HG02973 (cell line): ENCODE data around the gene MIB2.

ENCODE experiments used
- ATAC-seq: cut with Tn5 transposase; IDR thresholded peaks from one replicate; pipeline ENCODE4 v1.9.1; 2021; ENCODE audit warnings: moderate library complexity; ENCODE audit not compliant: unreplicated experiment

Gene MIB2

GRCh38 chr1:1598051-1598719 is 17.1 kb upstream of the MIB2 start:
- no peak for ATAC-seq

- no peak for ATAC-seq
These were observed 16.6 kb upstream of the MIB2 start for GRCh38 chr1:1598720-1599029.

GRCh38 chr1:1599030-1599934 is 16.0 kb upstream of the MIB2 start:
- ATAC-seq = no peak

- no peak for ATAC-seq
These were observed 15.1 kb upstream of the MIB2 start, which contains the start of gene FNDC10 for GRCh38 chr1:1599935-1600860. Gene FNDC10, minus strand, starts transcription at chr1:1600135. Its CDS starts 120 bp downstream, at chr1:1600015.

GRCh38 chr1:1600861-1601563 is 14.3 kb upstream of the MIB2 start:
- ATAC-seq = no peak

GRCh38 chr1:1601564-1602303 is 13.6 kb upstream of the MIB2 start:
- ATAC-seq = no peak

GRCh38 chr1:1602304-1602967 is 12.9 kb upstream of the MIB2 start:
- ATAC-seq = no peak

- no peak for ATAC-seq
These were observed 12.3 kb upstream of the MIB2 start for GRCh38 chr1:1602968-1603506.

GRCh38 chr1:1603671-1604373 is 11.5 kb upstream of the MIB2 start:
- no peak for ATAC-seq

- no peak for ATAC-seq
These were observed 10.8 kb upstream of the MIB2 start for GRCh38 chr1:1604374-1605033.

- no peak for ATAC-seq
These were observed 10.2 kb upstream of the MIB2 start for GRCh38 chr1:1605034-1605591.

GRCh38 chr1:1605724-1606123 is 9.6 kb upstream of the MIB2 start:
- ATAC-seq = no peak

- ATAC-seq = no peak
These were observed 9.1 kb upstream of the MIB2 start for GRCh38 chr1:1606232-1606631.

GRCh38 chr1:1609822-1610485 is 5.3 kb upstream of the MIB2 start:
- no peak for ATAC-seq

- no peak for ATAC-seq
These were observed 4.5 kb upstream of the MIB2 start for GRCh38 chr1:1610796-1611195.

- ATAC-seq = no peak
These were observed 3.2 kb upstream of the MIB2 start for GRCh38 chr1:1612104-1612400.

- no peak for ATAC-seq
These were observed 1.7 kb upstream of the MIB2 start for GRCh38 chr1:1613509-1614082.
